Endothelial cell (in vitro differentiated cells): ENCODE results near the gene TRMT5. TPM values are rescaled to one million over a fixed set of nuclear protein-coding genes. Genes with fewer than 3 reads are reported as not detected.

Experiments
- DNase-seq: peaks from one replicate; pipeline ENCODE4 v3.0.0; 2021; ENCODE audit warnings: low spot score
- H3K27ac Mint-ChIP-seq: one replicate; pipeline ENCODE4 v1.8.0; 2021; ENCODE audit warnings: mixed read lengths, inconsistent platforms; ENCODE audit not compliant: unreplicated experiment
- H3K27me3 Mint-ChIP-seq: one replicate; pipeline ENCODE4 v1.8.0; 2021; ENCODE audit warnings: mild to moderate bottlenecking, moderate library complexity, mixed read lengths, inconsistent platforms; ENCODE audit not compliant: unreplicated experiment
- H3K36me3 Mint-ChIP-seq: one replicate; pipeline ENCODE4 v1.8.0; 2021; ENCODE audit warnings: mild to moderate bottlenecking, low read depth, mixed read lengths, inconsistent platforms; ENCODE audit not compliant: unreplicated experiment
- H3K4me1 Mint-ChIP-seq: one replicate; pipeline ENCODE4 v1.8.0; 2021; ENCODE audit warnings: mild to moderate bottlenecking, mixed read lengths, inconsistent platforms; ENCODE audit not compliant: unreplicated experiment
- H3K4me3 Mint-ChIP-seq: one replicate; pipeline ENCODE4 v1.8.0; 2021; ENCODE audit warnings: mild to moderate bottlenecking, mixed read lengths, inconsistent platforms; ENCODE audit not compliant: unreplicated experiment
- H3K9me3 Mint-ChIP-seq: one replicate; pipeline ENCODE4 v1.8.0; 2021; ENCODE audit warnings: mixed read lengths, inconsistent platforms; ENCODE audit not compliant: unreplicated experiment
- CTCF ChIP-seq: fragments of 200-600 bp; sonication (generic); IDR thresholded peaks from one replicate; pipeline ENCODE4 v1.5.0; 2021; ENCODE audit warnings: antibody characterized with exemption; ENCODE audit not compliant: unreplicated experiment
- long read RNA-seq: library from polyadenylated mRNA; unstranded; transcript quantifications from one replicate; pipeline ENCODE4 v2.0.0, GENCODE V29; 2020; ENCODE audit not compliant: unreplicated experiment
- total RNA-seq: library from RNA; stranded (reverse); fragmentation: NEBNext Ultra II Directional; extraction: Animal tissue kit (Norgen Biotek cat#: 25700); gene quantifications from one replicate; pipeline ENCODE4 v1.2.1, GENCODE V29; 2021; ENCODE audit not compliant: unreplicated experiment

Gene TRMT5
- total RNA-seq: 12.6 TPM
- long read RNA-seq, full-length matches to known transcripts: 9 of 11 reads
- long read RNA-seq, partial matches to known transcripts: 0 of 11 reads
- long read RNA-seq, other reads (novel, unspliced or antisense): 2 of 11 reads

- Mint-ChIP-seq H3K27ac (no peak within 1 kb of the TSS), H3K9me3 (no peaks in the 10 kb centered on the region), H3K36me3 (no peaks in the 10 kb centered on the region), H3K4me3 (no peak within 1 kb of the TSS), H3K4me1 (no peaks in the 10 kb centered on the region), H3K27me3 (no peaks in the 10 kb centered on the region)
- DNase-seq: peak; percentile 89
- TF ChIP-seq CTCF: no peak
These were observed at the start of gene TRMT5, which contains the start of gene SLC38A6 for GRCh38 chr14:60980811-60981632. TRMT5 (minus strand) TSS chr14:60981079; CDS start chr14:60980973, 106 bp downstream. SLC38A6 (plus strand) TSS chr14:60981245; CDS start chr14:60981278, 33 bp downstream.

- no peaks in the 10 kb centered on the region for H3K9me3 Mint-ChIP-seq
- no peak for DNase-seq
- no peaks in the 10 kb centered on the region for H3K36me3 Mint-ChIP-seq
- no peak overlapping the region for H3K27ac Mint-ChIP-seq
- H3K27me3 Mint-ChIP-seq: no peaks in the 10 kb centered on the region
- no peak for TF ChIP-seq CTCF
- no peak overlapping the region for H3K4me3 Mint-ChIP-seq
- H3K4me1 Mint-ChIP-seq: no peaks in the 10 kb centered on the region
These were observed 45.6 kb upstream of the TRMT5 start for GRCh38 chr14:61026526-61026925.

GRCh38 chr14:61025251-61026223 lies 44.7 kb upstream of the TRMT5 start:
- no peaks in the 10 kb centered on the region for H3K4me1 Mint-ChIP-seq
- no peak overlapping the region for H3K4me3 Mint-ChIP-seq
- DNase-seq: peak; percentile 54
- H3K36me3 Mint-ChIP-seq: no peaks in the 10 kb centered on the region
- H3K27ac Mint-ChIP-seq: no peak overlapping the region
- H3K9me3 Mint-ChIP-seq: no peaks in the 10 kb centered on the region
- TF ChIP-seq CTCF: peak; percentile 88
- no peaks in the 10 kb centered on the region for H3K27me3 Mint-ChIP-seq

- H3K27me3 Mint-ChIP-seq: no peaks in the 10 kb centered on the region
- H3K36me3 Mint-ChIP-seq: peaks cover 8% of the 10 kb centered on the region
- no peak for DNase-seq
- no peaks in the 10 kb centered on the region for H3K4me1 Mint-ChIP-seq
- H3K9me3 Mint-ChIP-seq: no peaks in the 10 kb centered on the region
- no peak for TF ChIP-seq CTCF
- no peak overlapping the region for H3K4me3 Mint-ChIP-seq
- H3K27ac Mint-ChIP-seq: no peak overlapping the region
These were observed 38.7 kb upstream of the TRMT5 start for GRCh38 chr14:61019537-61019936.
